NCI-H446 (cell line): Measurements from ENCODE around the gene SH3BGRL2.
A peak's percentile ranks its signal among the peaks of the same experiment; 100 is the strongest.
"Not testable (repeated sequence)": the region's sequence is repeated elsewhere in the genome, so short reads cannot be mapped to it uniquely, and the experiment has no call there.

Experiments used
- DNase-seq, 2 experiments: peaks; one replicate each; lab custom pipeline; 2025; lab: John Stamatoyannopoulos, UW

SH3BGRL2 gene

GRCh38 chr6:79649016-79649415 lies 17.9 kb downstream of the SH3BGRL2 start:
- DNase-seq = no peak

- DNase-seq = no peak
Measured at GRCh38 chr6:79650950-79651349, 19.8 kb downstream of the SH3BGRL2 start.

- DNase-seq = no peak
Measured at GRCh38 chr6:79656134-79656533, 25.0 kb downstream of the SH3BGRL2 start.

- DNase-seq = no peak
Measured at GRCh38 chr6:79657238-79657637, 26.1 kb downstream of the SH3BGRL2 start.

- not testable (repeated sequence) for DNase-seq
Measured at GRCh38 chr6:79663655-79664054, 32.5 kb downstream of the SH3BGRL2 start.

GRCh38 chr6:79665725-79666551 lies 34.8 kb downstream of the SH3BGRL2 start:
- no peak for DNase-seq

GRCh38 chr6:79666634-79667033 lies 35.5 kb downstream of the SH3BGRL2 start:
- DNase-seq = no peak

- DNase-seq = no peak
Measured at GRCh38 chr6:79668381-79668780, 37.3 kb downstream of the SH3BGRL2 start.

- no peak for DNase-seq
Measured at GRCh38 chr6:79669766-79670165, 38.6 kb downstream of the SH3BGRL2 start.

- no peak for DNase-seq
Measured at GRCh38 chr6:79670789-79671188, 39.7 kb downstream of the SH3BGRL2 start.

- DNase-seq = no peak
Measured at GRCh38 chr6:79671600-79672266, 40.6 kb downstream of the SH3BGRL2 start.

GRCh38 chr6:79672631-79673111 lies 41.5 kb downstream of the SH3BGRL2 start:
- DNase-seq = peak in 1 of 2 experiments; percentile 12

- no peak for DNase-seq
Measured at GRCh38 chr6:79673947-79674346, 42.8 kb downstream of the SH3BGRL2 start.

GRCh38 chr6:79676785-79677736 lies 45.9 kb downstream of the SH3BGRL2 start:
- no peak for DNase-seq

GRCh38 chr6:79682682-79683081 lies 51.6 kb downstream of the SH3BGRL2 start:
- not testable (repeated sequence) for DNase-seq

GRCh38 chr6:79684876-79685275 lies 53.7 kb downstream of the SH3BGRL2 start:
- no peak for DNase-seq

GRCh38 chr6:79686707-79687309 lies 55.7 kb downstream of the SH3BGRL2 start:
- no peak for DNase-seq

- DNase-seq = no peak
Measured at GRCh38 chr6:79687759-79688158, 56.6 kb downstream of the SH3BGRL2 start.

GRCh38 chr6:79694156-79694555 lies 63.0 kb downstream of the SH3BGRL2 start:
- no peak for DNase-seq

- peak in 1 of 2 experiments; percentile 9 for DNase-seq
Measured at GRCh38 chr6:79694623-79695343, 63.7 kb downstream of the SH3BGRL2 start.

- no peak for DNase-seq
Measured at GRCh38 chr6:79697430-79697829, 66.3 kb downstream of the SH3BGRL2 start.
